ENCODE results near the gene RAB27B.
"Not testable (repeated sequence)": the region's sequence is repeated elsewhere in the genome, so short reads cannot be mapped to it uniquely, and the experiment has no call there.

The RAB27B gene

GRCh38 chr18:54820785-54821275 is 7.4 kb upstream of the RAB27B start:
- DNase-seq = not testable (repeated sequence)

DNA sequence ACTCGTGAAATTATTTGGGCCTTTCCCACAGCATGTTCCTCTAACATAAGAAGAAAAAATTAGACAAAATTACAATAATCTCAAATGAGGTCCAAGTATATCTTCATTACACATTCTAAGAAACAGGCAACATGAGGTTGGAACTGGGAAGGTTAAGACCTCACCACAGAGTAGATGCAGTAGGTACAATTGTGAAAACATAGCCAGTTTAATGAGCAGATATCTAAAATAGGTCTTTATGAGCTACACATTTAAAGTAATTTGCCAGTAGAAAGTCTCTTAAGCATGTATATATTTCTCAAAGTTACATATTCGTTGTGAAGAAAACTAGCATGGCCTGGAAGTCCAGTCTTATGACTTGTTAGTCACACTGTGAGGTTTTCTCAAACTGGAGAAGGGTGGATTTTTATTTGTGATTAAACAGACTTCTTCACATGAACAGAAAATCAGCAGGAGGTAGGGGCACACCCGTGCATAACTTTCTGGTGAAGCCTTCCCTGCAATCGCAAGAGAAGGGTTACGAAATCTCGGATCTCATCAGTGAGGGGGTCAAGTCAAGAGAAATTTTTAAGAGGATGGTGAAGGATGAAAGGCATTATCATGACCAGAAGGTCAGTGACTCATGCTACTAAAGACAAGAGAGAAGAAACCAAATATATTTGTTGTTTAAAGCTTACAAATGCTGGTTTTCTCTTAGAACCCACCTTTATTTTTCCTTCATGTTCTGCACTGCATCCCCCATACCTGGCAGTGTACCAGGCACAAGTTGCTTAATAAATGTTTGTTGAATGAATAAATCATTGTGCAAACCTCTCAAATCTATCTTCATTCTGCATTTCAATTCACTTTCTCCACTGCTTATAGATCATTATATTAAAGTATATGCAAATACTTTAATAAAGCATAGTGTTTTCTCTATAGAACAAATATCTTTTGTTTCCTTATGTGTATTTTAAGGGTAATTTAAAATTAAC is 5.1 kb upstream of the RAB27B start:
- DNase-seq = no peak

DNA sequence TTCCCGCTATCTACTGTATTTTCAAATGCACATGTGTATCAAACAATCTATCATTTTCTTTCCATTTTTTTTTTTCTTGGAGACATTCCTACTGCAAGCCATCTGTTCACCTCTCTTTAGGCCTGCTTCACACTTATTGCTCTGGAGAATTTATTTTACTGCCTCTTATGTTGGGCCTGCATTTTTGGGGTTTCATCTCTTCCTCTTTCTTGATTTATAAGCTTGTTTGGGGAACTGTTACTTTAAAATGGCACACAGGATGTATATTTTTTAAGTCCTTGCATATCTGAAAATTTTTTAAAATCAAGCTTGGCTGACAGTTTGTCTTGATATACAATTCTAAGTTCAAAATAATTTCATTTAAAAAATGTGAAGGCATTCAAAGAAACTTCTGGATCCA is 3.5 kb upstream of the RAB27B start:
- no peak for DNase-seq

- no peak for DNase-seq
Observed at GRCh38 chr18:54825601-54826344, 2.5 kb upstream of the RAB27B start.

- DNase-seq = no peak
Observed at GRCh38 chr18:54828986-54829385, 709 bp downstream of the RAB27B start.

DNA sequence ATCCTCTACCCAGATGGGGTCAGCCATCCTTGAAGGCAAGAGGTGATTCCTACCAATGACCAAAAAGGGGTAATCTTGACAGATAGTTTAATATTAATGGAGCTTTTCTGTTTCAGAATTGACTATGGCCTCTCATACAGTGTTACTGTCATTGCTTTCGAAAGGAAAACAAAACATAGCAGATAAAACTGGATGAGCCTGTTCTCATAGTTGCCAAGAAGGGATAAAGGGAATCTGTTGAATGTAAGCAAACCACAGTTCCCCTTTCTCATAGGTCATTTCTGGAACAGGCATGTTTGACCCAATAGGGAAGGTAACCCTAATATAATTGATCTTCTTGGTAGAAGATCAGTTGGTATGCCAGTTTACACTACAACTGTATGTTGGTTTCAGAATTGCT is 1.6 kb downstream of the RAB27B start:
- DNase-seq = no peak

DNA sequence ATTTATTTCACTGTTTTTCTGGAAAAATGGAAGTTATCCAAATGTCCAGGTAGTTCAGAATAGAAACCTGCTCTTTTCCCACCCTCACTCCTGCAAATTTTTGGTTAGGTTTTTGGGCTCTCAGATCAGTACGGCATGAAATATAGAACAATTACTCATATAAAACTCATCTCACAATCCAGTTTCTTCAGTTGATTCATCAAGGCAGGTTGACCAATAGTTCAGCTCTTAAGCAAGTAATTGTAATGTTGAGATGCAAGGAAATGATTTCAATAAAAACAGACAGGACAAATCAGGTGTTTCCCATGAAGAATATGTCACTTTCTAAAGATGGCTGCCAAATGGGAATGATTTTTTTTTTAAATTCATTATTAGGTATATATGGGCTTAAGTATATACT is 2.0 kb downstream of the RAB27B start:
- DNase-seq = no peak

DNA sequence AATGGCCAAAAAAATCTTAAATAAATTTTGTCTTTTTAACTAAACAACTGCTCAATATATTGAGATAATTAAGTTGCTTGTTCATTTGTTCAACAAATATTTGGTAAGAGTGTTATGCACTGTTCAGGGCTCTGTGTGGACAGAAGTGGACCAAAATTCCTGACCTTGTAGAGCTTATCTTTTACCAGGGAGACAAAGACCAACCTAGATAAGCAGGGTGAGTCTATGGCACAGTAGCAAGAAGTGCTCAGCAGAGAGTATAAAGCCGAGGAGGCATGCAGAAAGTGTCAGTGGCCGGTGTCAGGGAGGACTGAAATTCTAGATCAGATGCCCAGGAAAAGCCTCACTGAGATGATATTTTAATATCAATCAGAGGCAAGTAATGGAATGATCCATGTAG is 2.6 kb downstream of the RAB27B start:
- DNase-seq = no peak

- DNase-seq = no peak
Observed at GRCh38 chr18:54835944-54836343, 7.7 kb downstream of the RAB27B start.

GRCh38 chr18:54843314-54843713 is 15.0 kb downstream of the RAB27B start:
- DNase-seq = no peak

- no peak for DNase-seq
Observed at GRCh38 chr18:54845787-54846186, 17.5 kb downstream of the RAB27B start.

DNA sequence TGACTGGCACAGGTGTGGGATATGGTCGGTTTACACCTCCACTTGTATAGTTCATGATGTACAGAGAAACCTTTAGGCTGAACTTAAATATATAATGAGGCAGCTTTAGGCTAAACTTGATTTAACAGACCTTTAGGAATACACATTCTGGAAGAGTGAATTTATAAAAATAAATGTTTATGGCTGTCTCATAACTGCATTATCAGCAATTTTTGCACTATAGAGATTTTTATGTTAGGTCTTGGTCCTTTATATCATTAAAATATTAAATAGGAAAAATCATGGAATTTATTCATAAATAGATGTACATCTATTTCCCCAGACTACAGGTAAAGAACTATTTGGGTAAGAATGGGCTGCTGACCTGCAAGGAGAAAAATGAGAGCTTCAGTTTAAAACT is 19.8 kb downstream of the RAB27B start:
- DNase-seq = no peak

GRCh38 chr18:54849683-54850082 is 21.4 kb downstream of the RAB27B start:
- DNase-seq = no peak

GRCh38 chr18:54850598-54850997 is 22.3 kb downstream of the RAB27B start:
- DNase-seq = no peak

GRCh38 chr18:54852780-54853675 is 24.8 kb downstream of the RAB27B start:
- no peak for DNase-seq

GRCh38 chr18:54855050-54855449 is 26.8 kb downstream of the RAB27B start:
- DNase-seq = not testable (repeated sequence)

DNA sequence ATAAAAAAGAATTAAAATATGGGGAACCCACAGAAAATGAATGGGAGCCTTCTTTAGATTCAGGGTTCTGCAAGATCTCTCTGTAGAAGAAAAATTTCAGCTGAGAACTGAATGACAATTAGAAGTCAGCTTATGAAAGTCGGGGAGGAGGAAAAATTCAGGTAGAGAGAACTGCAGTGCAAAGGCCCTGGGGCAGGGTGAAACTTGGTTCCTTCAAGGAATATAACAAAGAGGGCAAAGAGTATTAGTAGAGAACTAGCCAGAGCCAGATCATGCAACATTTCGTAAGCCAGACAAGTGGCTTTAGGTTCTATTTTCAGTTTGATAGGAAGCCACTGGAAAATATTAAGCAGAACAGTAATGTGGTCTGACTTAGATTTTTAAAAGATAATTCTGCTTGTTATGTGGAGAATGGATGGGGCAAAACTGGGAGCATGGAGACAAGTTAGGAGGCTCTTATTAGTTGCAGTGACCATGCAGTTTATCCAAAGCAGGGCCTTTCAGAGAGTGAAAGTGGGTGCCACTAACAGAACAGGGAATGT is 27.9 kb downstream of the RAB27B start:
- no peak for DNase-seq

GRCh38 chr18:54857499-54857898 is 29.2 kb downstream of the RAB27B start:
- DNase-seq = no peak

GRCh38 chr18:54859667-54860421 is 31.6 kb downstream of the RAB27B start:
- DNase-seq = no peak

DNA sequence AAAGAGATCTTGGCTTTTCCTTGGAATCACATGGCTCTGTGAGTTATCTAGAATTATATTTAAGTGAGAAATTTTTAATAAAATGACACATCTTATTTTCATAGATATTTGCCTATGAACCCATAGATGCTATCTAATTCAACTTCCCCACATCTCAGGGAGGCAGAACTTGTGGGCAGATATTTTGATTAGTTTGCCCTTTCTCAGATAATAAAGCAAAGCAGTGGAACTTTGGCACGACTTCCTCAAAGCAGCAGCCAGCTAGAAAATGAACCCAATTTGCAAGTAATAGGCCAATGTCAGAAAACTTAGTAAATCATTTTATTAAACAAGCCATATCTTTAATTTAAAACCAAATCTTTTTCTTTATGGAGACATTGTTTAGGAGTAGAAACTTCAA is 32.7 kb downstream of the RAB27B start:
- no peak for DNase-seq

DNA sequence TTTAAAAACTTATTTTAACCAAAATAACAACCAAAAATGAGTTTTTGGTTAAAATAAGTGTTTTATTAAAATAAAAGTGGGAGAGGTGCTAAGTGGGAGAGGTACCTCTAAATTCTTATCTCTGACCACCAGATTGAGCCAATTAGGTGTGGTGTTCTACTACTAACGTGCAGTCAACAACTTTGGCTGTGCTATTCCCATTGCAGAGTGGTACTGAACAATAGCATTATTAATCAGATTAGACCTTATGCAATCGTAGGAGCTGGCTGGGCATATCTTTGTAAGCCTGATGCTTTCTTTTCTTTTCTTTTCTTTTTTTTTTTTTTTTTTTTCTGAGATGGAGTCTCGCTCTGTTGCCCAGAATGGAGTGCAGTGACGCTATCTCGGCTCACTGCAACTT is 38.9 kb downstream of the RAB27B start:
- no peak for DNase-seq

DNA sequence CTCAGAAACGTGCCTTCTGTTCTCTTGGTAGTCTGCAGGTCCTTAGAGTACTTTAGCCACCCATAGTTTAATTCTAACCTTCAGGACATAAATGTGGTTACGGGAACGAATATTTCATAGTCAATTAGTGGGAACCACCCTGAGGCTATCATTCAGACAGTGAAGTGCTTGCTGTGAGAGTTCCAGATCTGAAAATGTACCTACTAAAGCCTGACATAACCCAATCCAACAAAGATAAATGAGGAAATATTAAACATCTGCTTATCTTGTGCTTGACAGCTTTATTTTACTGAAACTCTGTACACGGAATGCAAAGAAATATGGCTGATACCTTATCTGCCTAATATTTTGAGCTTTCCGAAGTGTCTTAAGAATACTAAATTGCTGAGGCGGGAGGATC is 43.0 kb downstream of the RAB27B start:
- no peak for DNase-seq

All from NCI-H1048 (cell line).